NT2/D1 (cell line): Measurements from ENCODE around the gene TXNDC9.
"Not testable (repeated sequence)": the region's sequence is repeated elsewhere in the genome, so short reads cannot be mapped to it uniquely, and the experiment has no call there.

ENCODE experiments used
- DNase-seq: peaks from one replicate; pipeline ENCODE4 v3.0.0-alpha.2; 2011; ENCODE audit warnings: low read depth, low spot score
- H3K27me3 ChIP-seq: 2 replicates; pipeline ENCODE4 v1.6.0; 2011; ENCODE audit warnings: mild to moderate bottlenecking; ENCODE audit not compliant: insufficient read length, insufficient read depth
- H3K36me3 ChIP-seq: 2 replicates; pipeline ENCODE4 v1.6.1; 2011; ENCODE audit warnings: mild to moderate bottlenecking, low read length, mixed read lengths; ENCODE audit not compliant: insufficient read depth, insufficient read length
- H3K4me1 ChIP-seq: 2 replicates; pipeline ENCODE4 v1.5.1; 2011; ENCODE audit not compliant: insufficient read depth, insufficient read length
- H3K4me3 ChIP-seq: 2 replicates; pipeline ENCODE4 v1.5.1; 2011; ENCODE audit warnings: low read depth; ENCODE audit not compliant: insufficient read length
- H3K9ac ChIP-seq: 2 replicates; pipeline ENCODE4 v1.6.0; 2011; ENCODE audit warnings: low read depth; ENCODE audit not compliant: insufficient read length
- H3K9me3 ChIP-seq: 2 replicates; pipeline ENCODE4 v1.5.1; 2011; ENCODE audit warnings: mild to moderate bottlenecking, low read length; ENCODE audit not compliant: insufficient read depth
- SUZ12 ChIP-seq: IDR thresholded peaks from 2 replicates; pipeline ENCODE4 v1.6.1; 2011; ENCODE audit not compliant: insufficient read length, insufficient read depth; ENCODE audit errors: extremely low read depth
- YY1 ChIP-seq: IDR thresholded peaks from 2 replicates; pipeline ENCODE4 v1.6.1; 2011; ENCODE audit not compliant: insufficient read length, insufficient read depth
- ZNF274 ChIP-seq: IDR thresholded peaks from 2 replicates; pipeline ENCODE4 v1.6.1; 2011; ENCODE audit warnings: mild to moderate bottlenecking, low read depth, low read length

The TXNDC9 gene

GRCh38 chr2:99365661-99366060 is 29.5 kb upstream of the TXNDC9 start:
- no peak overlapping the region for H3K9ac ChIP-seq

DNA sequence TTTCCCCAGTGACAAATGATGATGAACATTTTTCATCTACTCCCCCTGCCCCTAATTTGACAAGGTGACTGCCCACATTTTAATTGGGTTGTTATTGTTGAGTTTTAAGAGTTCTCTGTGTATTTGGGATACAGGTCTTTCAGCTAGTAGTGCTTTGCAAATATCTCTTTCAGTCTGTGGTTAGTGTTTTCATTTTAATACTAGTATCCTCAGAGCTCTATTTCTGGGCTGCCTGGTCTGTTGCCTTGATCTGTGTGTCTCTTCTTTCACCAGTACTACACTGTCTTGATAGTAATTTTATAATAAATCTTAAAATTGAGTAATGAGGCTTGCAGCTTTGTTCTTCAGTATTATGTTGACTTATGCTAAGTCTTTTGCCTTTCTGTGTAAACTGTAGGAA is 20.7 kb upstream of the TXNDC9 start:
- no peak overlapping the region for H3K9ac ChIP-seq
- H3K36me3 ChIP-seq = peaks cover 18% of the 10 kb centered on the region
- H3K27me3 ChIP-seq = no peaks in the 10 kb centered on the region
- no peaks in the 10 kb centered on the region for H3K4me1 ChIP-seq
- H3K9me3 ChIP-seq = no peaks in the 10 kb centered on the region
- TF ChIP-seq ZNF274 (no peak), YY1 (no peak), SUZ12 (no peak)
- no peak overlapping the region for H3K4me3 ChIP-seq
- no peak for DNase-seq

More at GRCh38 chr2:99365661-99366060, 29.5 kb upstream of the TXNDC9 start:
- Histone ChIP-seq H3K4me3 (no peak overlapping the region), H3K27me3 (no peaks in the 10 kb centered on the region), H3K4me1 (no peaks in the 10 kb centered on the region), H3K9me3 (no peaks in the 10 kb centered on the region), H3K36me3 (peaks cover 93% of the 10 kb centered on the region)
- no peak for DNase-seq
- TF ChIP-seq SUZ12 (no peak), ZNF274 (no peak)

DNA sequence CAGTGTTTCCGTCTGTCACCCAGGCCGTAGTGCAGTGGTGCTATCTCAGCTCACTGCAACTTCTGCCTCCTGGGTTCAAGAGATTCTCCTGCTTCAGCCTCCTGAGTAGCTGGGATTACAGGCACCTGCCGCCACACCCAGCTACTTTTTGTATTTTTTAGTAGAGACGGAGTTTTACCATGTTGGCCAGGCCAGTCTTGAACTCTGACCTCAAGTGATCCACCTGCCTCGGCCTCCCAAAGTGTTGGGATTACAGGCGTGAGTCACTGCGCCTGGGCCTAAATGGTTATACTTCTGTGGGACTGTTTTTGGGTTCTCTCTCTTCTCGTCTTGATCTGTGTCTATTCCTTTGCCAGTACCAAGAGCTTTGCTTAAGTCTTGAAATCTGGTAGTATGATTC is 18.7 kb upstream of the TXNDC9 start:
- H3K9ac ChIP-seq, H3K4me3 ChIP-seq, H3K36me3 ChIP-seq, DNase-seq, H3K27me3 ChIP-seq, H3K9me3 ChIP-seq, H3K4me1 ChIP-seq: not testable (repeated sequence)

- Histone ChIP-seq H3K4me3 (no peak overlapping the region), H3K9me3 (no peaks in the 10 kb centered on the region), H3K4me1 (no peaks in the 10 kb centered on the region), H3K27me3 (no peaks in the 10 kb centered on the region), H3K36me3 (no peaks in the 10 kb centered on the region), H3K9ac (no peak overlapping the region)
- TF ChIP-seq YY1 = no peak
- no peak for TF ChIP-seq ZNF274
- no peak for TF ChIP-seq SUZ12
- DNase-seq = no peak
Observed at GRCh38 chr2:99354070-99354469, 17.9 kb upstream of the TXNDC9 start.

GRCh38 chr2:99350194-99350593 is 14.1 kb upstream of the TXNDC9 start:
- no peak for TF ChIP-seq SUZ12
- TF ChIP-seq ZNF274 = no peak
- Histone ChIP-seq H3K4me1 (no peaks in the 10 kb centered on the region), H3K4me3 (no peak overlapping the region), H3K9ac (no peak overlapping the region), H3K9me3 (no peaks in the 10 kb centered on the region), H3K36me3 (no peaks in the 10 kb centered on the region), H3K27me3 (no peaks in the 10 kb centered on the region)
- DNase-seq = no peak

- DNase-seq = no peak
- H3K36me3 ChIP-seq = no peaks in the 10 kb centered on the region
- no peaks in the 10 kb centered on the region for H3K27me3 ChIP-seq
- no peak overlapping the region for H3K9ac ChIP-seq
- H3K9me3 ChIP-seq = no peaks in the 10 kb centered on the region
- no peaks in the 10 kb centered on the region for H3K4me1 ChIP-seq
- no peak overlapping the region for H3K4me3 ChIP-seq
- no peak for TF ChIP-seq YY1
- no peak for TF ChIP-seq ZNF274
- no peak for TF ChIP-seq SUZ12
Observed at GRCh38 chr2:99348173-99348572, 12.0 kb upstream of the TXNDC9 start.

- Histone ChIP-seq H3K9ac (no peak overlapping the region), H3K36me3 (peaks cover 4% of the 10 kb centered on the region), H3K4me3 (no peak overlapping the region), H3K27me3 (no peaks in the 10 kb centered on the region), H3K9me3 (no peaks in the 10 kb centered on the region), H3K4me1 (no peaks in the 10 kb centered on the region)
- TF ChIP-seq ZNF274 = no peak
- TF ChIP-seq SUZ12 = no peak
- no peak for TF ChIP-seq YY1
- no peak for DNase-seq
Observed at GRCh38 chr2:99346218-99346617, 10.1 kb upstream of the TXNDC9 start.

- not testable (repeated sequence) for H3K4me3 ChIP-seq, H3K27me3 ChIP-seq, H3K9me3 ChIP-seq, H3K9ac ChIP-seq, H3K4me1 ChIP-seq, DNase-seq, H3K36me3 ChIP-seq
Observed at GRCh38 chr2:99345446-99345845, 9.3 kb upstream of the TXNDC9 start.
